Cardiac fibroblast (primary cell): ENCODE data around the gene MBOAT2.
"Not testable (repeated sequence)": the region's sequence is repeated elsewhere in the genome, so short reads cannot be mapped to it uniquely, and the experiment has no call there.

ENCODE experiments used
- DNase-seq, 2 donors: peaks; one replicate each; pipeline versions ENCODE4 v3.0.0 to v3.0.0-alpha.2; 2010; ENCODE audit warnings: low read depth in 2 of 2
- H3K4me3 ChIP-seq, 2 donors: replicated peaks in 1 of 2; 1 replicate in 1 of 2; 2 replicates in 1 of 2; pipeline ENCODE4 v1.5.1; 2011; ENCODE audit warnings: low read depth in 2 of 2, low read length in 2 of 2, mild to moderate bottlenecking in 2 of 2, moderate library complexity in 1 of 2
- CTCF ChIP-seq: IDR thresholded peaks from one replicate; pipeline ENCODE4 v1.5.1; 2011; ENCODE audit warnings: low read depth, mild to moderate bottlenecking, low read length, inconsistent platforms

Gene MBOAT2

GRCh38 chr2:8925411-8925810 is 78.1 kb downstream of the MBOAT2 start:
- DNase-seq: no peak
- H3K4me3 ChIP-seq: no peak overlapping the region
- TF ChIP-seq CTCF: no peak

GRCh38 chr2:8923183-8923582 is 80.3 kb downstream of the MBOAT2 start:
- no peak for TF ChIP-seq CTCF
- no peak overlapping the region for H3K4me3 ChIP-seq
- peak in 1 of 2 donors; percentile 10 for DNase-seq

- no peak for DNase-seq
- no peak for TF ChIP-seq CTCF
- no peak overlapping the region for H3K4me3 ChIP-seq
Observed at GRCh38 chr2:8922431-8922830, 81.1 kb downstream of the MBOAT2 start.

GRCh38 chr2:8918412-8918811 is 85.1 kb downstream of the MBOAT2 start:
- no peak for TF ChIP-seq CTCF
- no peak overlapping the region for H3K4me3 ChIP-seq
- no peak for DNase-seq

- TF ChIP-seq CTCF: no peak
- DNase-seq: no peak
- no peak overlapping the region for H3K4me3 ChIP-seq
Observed at GRCh38 chr2:8915941-8916340, 87.5 kb downstream of the MBOAT2 start.

GRCh38 chr2:8913767-8914166 is 89.7 kb downstream of the MBOAT2 start:
- H3K4me3 ChIP-seq, DNase-seq: not testable (repeated sequence)

- no peak overlapping the region for H3K4me3 ChIP-seq
- no peak for DNase-seq
- no peak for TF ChIP-seq CTCF
Observed at GRCh38 chr2:8907764-8908288, 95.7 kb downstream of the MBOAT2 start.

GRCh38 chr2:8903924-8904323 is 99.6 kb downstream of the MBOAT2 start:
- not testable (repeated sequence) for H3K4me3 ChIP-seq, DNase-seq

GRCh38 chr2:8902757-8903156 is 100.7 kb downstream of the MBOAT2 start:
- not testable (repeated sequence) for DNase-seq, H3K4me3 ChIP-seq

- not testable (repeated sequence) for H3K4me3 ChIP-seq, DNase-seq
Observed at GRCh38 chr2:8897206-8897605, 106.3 kb downstream of the MBOAT2 start.

GRCh38 chr2:8896671-8897070 is 106.8 kb downstream of the MBOAT2 start:
- DNase-seq, H3K4me3 ChIP-seq: not testable (repeated sequence)
